Measurements from ENCODE around the gene SRP14.
"Not testable (repeated sequence)": the region's sequence is repeated elsewhere in the genome, so short reads cannot be mapped to it uniquely, and the experiment has no call there.

Gene SRP14

GRCh38 chr15:40048926-40049475 is 10.0 kb upstream of the SRP14 start:
- DNase-seq = no peak

- DNase-seq = no peak
Observed at GRCh38 chr15:40048211-40048792, 9.3 kb upstream of the SRP14 start.

DNA sequence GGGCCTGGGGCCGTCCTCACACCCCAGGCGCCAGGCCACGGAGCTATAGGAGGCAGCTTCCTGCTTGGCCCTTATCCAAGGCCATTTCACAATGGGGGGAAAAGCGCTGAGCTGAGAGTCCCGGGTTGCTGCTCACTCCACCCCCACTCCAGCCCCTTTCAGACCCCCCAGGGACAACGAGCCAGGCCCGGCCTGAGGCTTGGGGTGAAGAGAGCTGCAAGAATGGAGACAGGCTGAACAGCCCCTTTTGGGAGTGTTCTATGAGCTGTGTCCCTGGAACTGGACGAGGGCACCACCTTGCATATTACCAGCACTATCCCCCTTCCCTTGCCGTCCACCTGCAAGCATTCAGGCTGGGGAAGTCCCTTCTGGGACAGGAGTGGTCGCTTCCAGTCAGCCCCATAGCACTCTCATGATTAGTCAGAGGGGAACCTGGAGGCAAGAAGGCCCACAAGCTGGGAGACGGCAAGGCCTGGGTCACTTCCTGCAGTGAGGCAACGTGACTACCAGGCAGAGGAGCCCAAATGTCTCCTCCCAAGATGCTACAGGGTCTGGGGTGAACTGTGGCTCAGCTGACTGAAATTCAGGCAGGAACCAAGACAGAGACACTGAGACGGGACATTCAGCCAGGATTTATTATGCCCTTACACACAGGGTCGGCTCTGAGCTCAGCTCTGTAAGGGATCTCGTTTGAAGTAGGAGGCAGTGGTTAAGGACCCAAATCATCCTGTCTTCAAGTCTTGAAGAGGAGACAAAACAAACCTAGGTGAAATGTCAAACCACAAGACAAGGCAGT is 8.6 kb upstream of the SRP14 start:
- DNase-seq = no peak

GRCh38 chr15:40046721-40047414 is 7.9 kb upstream of the SRP14 start:
- DNase-seq = no peak

GRCh38 chr15:40045572-40046217 is 6.7 kb upstream of the SRP14 start:
- no peak for DNase-seq

DNA sequence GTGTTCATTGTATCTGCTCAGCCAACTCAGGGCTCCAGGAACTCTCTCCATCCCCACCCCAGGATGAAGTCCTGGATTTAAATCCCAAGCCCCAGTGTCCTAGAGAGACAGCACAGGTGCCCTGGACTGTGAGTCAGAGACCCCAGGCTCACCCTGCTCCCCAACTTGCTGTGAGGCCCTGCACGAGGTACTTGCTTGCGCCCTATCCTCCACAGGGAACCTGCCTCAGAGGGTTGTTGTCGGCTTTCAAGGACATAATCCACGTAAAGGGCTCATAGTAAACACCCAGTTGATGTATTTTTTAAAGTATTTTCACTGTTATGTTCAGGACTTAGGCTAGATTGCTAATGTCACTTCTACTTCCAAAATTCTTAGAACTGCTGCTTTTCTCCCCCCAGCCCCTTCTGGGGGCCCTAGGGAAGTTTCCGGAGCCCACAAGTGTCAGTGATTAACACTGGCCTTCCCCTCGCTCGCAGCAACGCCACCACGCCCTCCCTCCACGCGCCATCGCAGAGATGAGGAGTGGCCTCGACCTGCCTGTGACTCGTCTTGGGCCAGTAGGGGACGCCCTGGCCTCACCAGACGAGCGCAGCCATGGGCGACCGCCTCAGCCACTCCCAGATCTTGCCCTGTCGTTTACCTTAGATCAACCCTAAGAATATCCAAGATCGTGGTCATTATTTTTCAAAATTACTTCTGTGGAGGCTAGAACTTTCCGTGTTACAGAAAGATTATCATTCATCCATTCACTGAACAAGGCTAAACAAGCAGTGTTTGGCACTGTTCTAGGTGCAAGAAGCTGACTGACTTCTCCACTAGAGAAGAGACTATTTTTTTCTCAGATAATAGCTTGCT is 6.0 kb upstream of the SRP14 start:
- peak; percentile 53 for DNase-seq

- DNase-seq = no peak
Observed at GRCh38 chr15:40043927-40044716, 5.1 kb upstream of the SRP14 start.

DNA sequence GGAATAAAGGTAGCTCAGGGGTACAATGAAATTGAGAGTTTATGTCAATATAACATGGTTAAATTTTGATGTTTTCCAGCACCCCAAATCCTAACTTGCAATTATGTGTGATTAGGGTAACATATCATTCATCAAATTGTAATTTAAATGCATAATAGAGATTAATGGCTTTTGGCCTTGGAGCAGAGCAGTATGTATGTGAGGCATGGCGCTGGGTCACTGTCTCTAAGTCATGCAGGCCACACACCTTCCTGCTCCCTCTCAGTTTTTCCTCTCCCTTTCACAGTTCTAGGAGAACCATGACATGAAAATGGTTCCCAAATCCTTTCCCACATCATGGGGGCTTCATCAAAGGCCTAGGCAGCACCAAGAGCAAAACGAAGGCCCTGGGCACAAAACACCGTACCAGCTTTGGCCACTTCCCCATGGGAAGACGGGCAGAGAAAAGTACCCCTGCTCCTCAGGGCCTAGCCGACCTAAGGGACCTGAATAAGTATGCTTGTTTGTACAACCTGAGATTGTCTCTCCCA is 3.9 kb upstream of the SRP14 start:
- DNase-seq = no peak

GRCh38 chr15:40040770-40041169 is 1.8 kb upstream of the SRP14 start:
- DNase-seq = no peak

DNA sequence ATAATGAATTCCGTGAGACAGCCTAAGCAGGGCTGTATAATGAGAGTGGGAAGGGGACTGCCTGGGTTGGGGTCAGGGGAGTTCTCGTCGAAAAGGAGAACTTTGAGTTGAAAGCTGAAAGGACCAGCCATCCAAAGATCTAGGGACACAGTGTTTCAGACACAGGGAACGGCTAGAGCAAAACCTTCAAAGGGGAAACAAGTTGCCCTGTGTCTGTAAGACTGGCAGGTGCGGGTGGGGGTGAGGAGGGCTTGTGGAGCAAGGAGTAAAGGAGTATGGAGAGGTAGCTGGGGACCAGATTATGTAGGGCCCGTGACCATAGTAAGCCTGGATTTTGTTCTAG is 1.3 kb upstream of the SRP14 start:
- DNase-seq = no peak

GRCh38 chr15:40038275-40038637 is 725 bp downstream of the SRP14 start:
- DNase-seq = no peak

GRCh38 chr15:40037721-40038120 is 1.3 kb downstream of the SRP14 start:
- no peak for DNase-seq

DNA sequence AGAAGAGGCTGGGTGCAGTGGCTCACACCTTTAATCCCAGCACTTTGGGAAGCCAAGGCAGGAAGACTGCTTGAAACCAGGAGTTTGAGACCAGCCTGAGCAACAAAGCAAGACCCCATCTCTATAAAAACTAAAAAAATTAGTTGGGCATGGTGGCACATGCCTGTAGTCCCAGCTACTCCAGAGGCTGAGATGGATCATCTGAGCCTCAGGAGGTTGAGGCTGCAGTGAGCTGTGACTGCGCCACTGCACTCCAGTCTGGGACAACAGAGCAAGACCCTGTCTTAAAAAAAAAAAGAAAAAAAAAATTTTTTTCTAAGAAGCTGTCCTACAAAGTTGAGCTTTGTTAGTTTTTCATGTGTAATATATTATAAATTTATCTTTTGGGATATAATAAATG is 3.8 kb downstream of the SRP14 start:
- not testable (repeated sequence) for DNase-seq

- DNase-seq = no peak
Observed at GRCh38 chr15:40034186-40034946, 4.6 kb downstream of the SRP14 start.

- no peak for DNase-seq
Observed at GRCh38 chr15:40032125-40032839, 6.7 kb downstream of the SRP14 start.

DNA sequence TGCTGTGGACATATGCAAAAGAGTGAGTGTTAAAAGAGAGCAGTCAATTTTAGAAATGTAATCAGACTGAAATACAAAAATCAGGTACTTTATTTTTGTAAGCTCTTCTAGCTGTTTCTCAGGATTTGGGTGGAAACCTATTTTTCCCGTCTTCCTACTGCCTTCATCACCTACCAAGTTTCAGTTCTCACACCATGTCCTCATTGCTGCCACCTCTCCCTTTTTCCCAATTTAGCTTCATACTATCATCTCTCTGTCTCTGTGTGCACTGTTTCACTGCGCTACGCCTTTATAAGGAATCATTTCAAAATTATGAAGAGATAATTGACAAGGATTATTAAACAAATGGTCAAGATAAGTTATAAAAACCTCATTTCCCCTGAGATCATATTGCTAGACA is 7.7 kb downstream of the SRP14 start:
- no peak for DNase-seq

DNA sequence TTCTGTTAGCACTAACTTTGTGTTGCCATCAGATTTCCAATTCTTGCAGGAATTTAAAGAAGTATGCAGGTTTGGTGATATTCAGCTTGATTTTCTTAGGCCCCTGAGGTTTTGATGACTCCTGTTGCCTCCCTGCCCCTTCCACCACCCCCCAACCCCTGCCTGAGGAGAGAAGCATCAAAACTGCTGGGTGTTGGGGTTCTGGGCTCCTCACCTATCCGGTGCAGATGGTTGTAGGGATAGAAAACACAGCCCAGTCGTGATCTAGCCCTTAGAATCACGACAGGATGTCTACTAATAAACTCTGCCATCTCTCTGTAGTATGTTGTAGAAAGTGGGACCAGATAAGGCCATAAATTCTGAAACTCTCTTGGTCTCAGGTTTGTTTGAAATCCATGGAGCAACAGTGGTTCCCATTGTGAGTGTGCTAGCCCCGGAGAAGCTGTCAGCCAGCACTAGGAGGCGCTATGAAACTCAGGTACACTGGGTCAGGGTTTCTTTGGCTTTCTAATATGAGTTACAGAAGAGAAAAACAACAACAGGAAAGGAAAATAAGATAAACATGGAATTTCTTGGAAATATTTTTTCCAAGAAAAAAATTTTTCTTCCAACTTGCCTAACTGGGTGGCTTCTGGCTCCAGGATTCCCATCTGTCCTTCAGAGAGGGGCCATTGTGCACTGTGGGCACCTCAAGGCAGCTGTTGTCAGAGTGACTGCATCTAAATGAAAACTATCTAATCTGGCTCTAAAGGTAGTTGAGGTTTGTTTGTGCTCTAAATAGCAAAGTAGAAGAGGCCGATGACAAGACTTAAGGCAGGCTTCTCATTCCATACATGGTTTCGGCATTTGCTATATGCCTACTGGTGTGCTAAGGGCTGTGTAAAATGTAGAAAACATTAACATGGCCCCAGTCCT is 8.7 kb downstream of the SRP14 start:
- no peak for DNase-seq

GRCh38 chr15:40028853-40029252 is 10.1 kb downstream of the SRP14 start:
- DNase-seq = no peak

GRCh38 chr15:40028193-40028592 is 10.8 kb downstream of the SRP14 start:
- no peak for DNase-seq

Measured in NCI-H2107 (cell line).